ENCODE data around the gene DDR2.

DDR2 gene

DNA sequence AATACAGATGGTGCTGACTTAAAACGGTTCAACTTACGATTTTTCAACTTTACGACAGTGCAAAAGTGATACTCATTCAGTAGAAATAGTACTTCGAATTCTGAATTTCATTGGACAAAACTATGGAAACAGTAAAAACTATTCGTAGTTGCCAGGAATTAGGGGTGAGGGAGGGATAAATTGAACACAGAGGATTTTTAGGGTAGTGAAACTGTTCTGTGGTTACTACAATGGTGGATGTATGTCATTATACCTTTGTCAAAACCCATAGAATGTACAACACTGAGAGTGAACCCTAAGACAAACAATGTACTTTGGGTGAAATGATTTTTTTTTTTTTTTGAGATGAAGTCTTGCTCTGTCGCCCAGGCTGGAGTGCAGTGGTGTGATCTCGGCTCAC is 7.5 kb downstream of the DDR2 start:
- no peaks in the 10 kb centered on the region for H3K9me3 ChIP-seq (ENCODE audit: insufficient read depth, low read length, severe bottlenecking)
- H3K4me1 ChIP-seq (ENCODE audit: insufficient read depth, low read length), result no peaks in the 10 kb centered on the region
- H3K9ac ChIP-seq (ENCODE audit: low read depth, low read length), result no peak overlapping the region
- no peak for TF ChIP-seq EZH2 (IDR thresholded peaks at IDR 0.05; ENCODE audit: borderline replicate concordance, low read depth, low read length, severe bottlenecking)
- TF ChIP-seq, protein P1, sequence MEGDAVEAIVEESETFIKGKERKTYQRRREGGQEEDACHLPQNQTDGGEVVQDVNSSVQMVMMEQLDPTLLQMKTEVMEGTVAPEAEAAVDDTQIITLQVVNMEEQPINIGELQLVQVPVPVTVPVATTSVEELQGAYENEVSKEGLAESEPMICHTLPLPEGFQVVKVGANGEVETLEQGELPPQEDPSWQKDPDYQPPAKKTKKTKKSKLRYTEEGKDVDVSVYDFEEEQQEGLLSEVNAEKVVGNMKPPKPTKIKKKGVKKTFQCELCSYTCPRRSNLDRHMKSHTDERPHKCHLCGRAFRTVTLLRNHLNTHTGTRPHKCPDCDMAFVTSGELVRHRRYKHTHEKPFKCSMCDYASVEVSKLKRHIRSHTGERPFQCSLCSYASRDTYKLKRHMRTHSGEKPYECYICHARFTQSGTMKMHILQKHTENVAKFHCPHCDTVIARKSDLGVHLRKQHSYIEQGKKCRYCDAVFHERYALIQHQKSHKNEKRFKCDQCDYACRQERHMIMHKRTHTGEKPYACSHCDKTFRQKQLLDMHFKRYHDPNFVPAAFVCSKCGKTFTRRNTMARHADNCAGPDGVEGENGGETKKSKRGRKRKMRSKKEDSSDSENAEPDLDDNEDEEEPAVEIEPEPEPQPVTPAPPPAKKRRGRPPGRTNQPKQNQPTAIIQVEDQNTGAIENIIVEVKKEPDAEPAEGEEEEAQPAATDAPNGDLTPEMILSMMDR (IDR thresholded peaks at IDR 0.05; ENCODE audit: borderline replicate concordance, extremely low read depth, low read length, poor library complexity, severe bottlenecking), result no peak
- no peaks in the 10 kb centered on the region for H3K36me3 ChIP-seq (ENCODE audit: insufficient read depth, low read length)
- H3K4me3 ChIP-seq (ENCODE audit: low read depth in 1 of 2, low read length in 2 of 2), result no peak overlapping the region
- H3K27me3 ChIP-seq (ENCODE audit: insufficient read depth, low read length, poor library complexity), result peaks cover 8% of the 10 kb centered on the region
- H4K20me1 ChIP-seq (ENCODE audit: insufficient read depth, low read length), result no peaks in the 10 kb centered on the region
- no peak for DNase-seq
- no peak overlapping the region for H2AFZ ChIP-seq (ENCODE audit: low read depth, low read length)
- no peak overlapping the region for H3K27ac ChIP-seq (ENCODE audit: low read length)
- H3K79me2 ChIP-seq (ENCODE audit: insufficient read depth, low read length), result no peaks in the 10 kb centered on the region
- no peak overlapping the region for H3K4me2 ChIP-seq (ENCODE audit: insufficient read depth, low read length)
- ATAC-seq (ENCODE audit: insufficient read depth, low read depth), result no peak

DNA sequence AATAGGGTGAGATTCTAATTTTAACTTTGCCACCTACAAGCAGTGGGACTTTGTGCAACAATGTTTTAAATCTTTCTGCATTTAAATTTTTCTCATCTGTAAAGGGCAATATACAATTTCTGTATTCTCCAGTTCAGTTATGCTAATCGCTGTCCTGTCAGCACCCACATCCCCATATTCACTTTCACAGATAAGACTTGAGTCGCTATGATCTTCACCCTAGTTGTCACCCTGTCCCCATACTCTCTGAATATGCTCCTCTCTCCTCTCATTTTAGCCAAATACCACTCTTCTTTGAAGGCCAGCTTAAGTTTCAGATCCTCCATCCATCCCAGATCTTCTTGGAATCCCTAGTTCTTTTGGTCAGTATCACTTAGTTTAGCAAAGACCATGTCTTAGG is 8.8 kb downstream of the DDR2 start:
- H3K36me3 ChIP-seq (ENCODE audit: insufficient read depth, low read length), result no peaks in the 10 kb centered on the region
- DNase-seq (no peak), ATAC-seq (ENCODE audit: insufficient read depth, low read depth) (no peak)
- H4K20me1 ChIP-seq (ENCODE audit: insufficient read depth, low read length), result no peaks in the 10 kb centered on the region
- no peaks in the 10 kb centered on the region for H3K4me1 ChIP-seq (ENCODE audit: insufficient read depth, low read length)
- no peaks in the 10 kb centered on the region for H3K9me3 ChIP-seq (ENCODE audit: insufficient read depth, low read length, severe bottlenecking)
- no peak overlapping the region for H3K9ac ChIP-seq (ENCODE audit: low read depth, low read length)
- H3K27me3 ChIP-seq (ENCODE audit: insufficient read depth, low read length, poor library complexity), result peaks cover 4% of the 10 kb centered on the region
- H3K79me2 ChIP-seq (ENCODE audit: insufficient read depth, low read length), result no peaks in the 10 kb centered on the region
- H2AFZ ChIP-seq (ENCODE audit: low read depth, low read length), result no peak overlapping the region
- H3K4me3 ChIP-seq (ENCODE audit: low read depth in 1 of 2, low read length in 2 of 2), result no peak overlapping the region
- no peak overlapping the region for H3K27ac ChIP-seq (ENCODE audit: low read length)
- TF ChIP-seq, protein P1 (IDR thresholded peaks at IDR 0.05; ENCODE audit: borderline replicate concordance, extremely low read depth, low read length, poor library complexity, severe bottlenecking), result no peak
- TF ChIP-seq EZH2 (IDR thresholded peaks at IDR 0.05; ENCODE audit: borderline replicate concordance, low read depth, low read length, severe bottlenecking), result no peak
- H3K4me2 ChIP-seq (ENCODE audit: insufficient read depth, low read length), result no peak overlapping the region

DNA sequence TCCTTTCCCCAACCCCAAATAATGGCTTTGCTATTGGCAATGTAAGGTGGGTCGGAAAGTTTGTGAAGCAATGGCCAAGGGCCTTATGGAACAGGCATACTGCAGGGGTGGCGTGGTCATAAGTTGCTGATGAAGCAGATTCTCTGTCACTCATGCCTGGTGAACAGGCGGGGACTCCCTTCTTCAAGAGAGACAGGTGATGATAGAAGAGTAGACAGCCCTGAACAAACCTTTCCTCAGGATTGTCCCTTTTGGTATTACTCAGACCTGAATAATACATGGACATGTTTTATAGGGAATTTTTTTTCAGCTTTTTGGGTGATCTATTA is 12.7 kb downstream of the DDR2 start:
- no peak overlapping the region for H3K4me2 ChIP-seq (ENCODE audit: insufficient read depth, low read length)
- TF ChIP-seq, protein P1 (IDR thresholded peaks at IDR 0.05; ENCODE audit: borderline replicate concordance, extremely low read depth, low read length, poor library complexity, severe bottlenecking), result no peak
- no peak for TF ChIP-seq EZH2 (IDR thresholded peaks at IDR 0.05; ENCODE audit: borderline replicate concordance, low read depth, low read length, severe bottlenecking)
- H3K79me2 ChIP-seq (ENCODE audit: insufficient read depth, low read length), result no peaks in the 10 kb centered on the region

DNA sequence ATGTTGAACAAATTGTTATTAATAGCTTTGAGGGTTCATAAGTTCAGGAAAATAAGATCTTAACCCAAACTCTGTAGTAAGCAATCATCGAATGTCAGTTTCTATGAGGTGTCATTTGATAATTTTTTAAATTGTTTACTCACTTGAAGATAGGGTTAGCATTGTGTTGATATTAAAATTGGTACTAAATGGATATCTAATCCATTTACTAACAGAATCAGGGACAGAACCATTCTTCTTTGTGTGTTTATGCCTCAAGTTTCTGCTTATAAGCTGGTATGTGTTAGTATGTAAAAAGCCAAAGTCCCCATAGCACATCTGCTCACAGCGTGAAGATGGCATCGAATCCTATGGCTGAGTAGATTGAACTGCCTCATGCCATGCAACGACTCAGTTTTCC is 13.4 kb downstream of the DDR2 start:
- H3K4me1 ChIP-seq (ENCODE audit: insufficient read depth, low read length), result no peaks in the 10 kb centered on the region
- no peak overlapping the region for H2AFZ ChIP-seq (ENCODE audit: low read depth, low read length)
- TF ChIP-seq, protein P1 (IDR thresholded peaks at IDR 0.05; ENCODE audit: borderline replicate concordance, extremely low read depth, low read length, poor library complexity, severe bottlenecking), result no peak
- no peak for TF ChIP-seq EZH2 (IDR thresholded peaks at IDR 0.05; ENCODE audit: borderline replicate concordance, low read depth, low read length, severe bottlenecking)
- no peak overlapping the region for H3K27ac ChIP-seq (ENCODE audit: low read length)
- H3K4me2 ChIP-seq (ENCODE audit: insufficient read depth, low read length), result no peak overlapping the region
- DNase-seq (no peak), ATAC-seq (ENCODE audit: insufficient read depth, low read depth) (no peak)
- H3K9me3 ChIP-seq (ENCODE audit: insufficient read depth, low read length, severe bottlenecking), result no peaks in the 10 kb centered on the region
- H3K79me2 ChIP-seq (ENCODE audit: insufficient read depth, low read length), result no peaks in the 10 kb centered on the region
- H3K4me3 ChIP-seq (ENCODE audit: low read depth in 1 of 2, low read length in 2 of 2), result no peak overlapping the region
- no peaks in the 10 kb centered on the region for H3K27me3 ChIP-seq (ENCODE audit: insufficient read depth, low read length, poor library complexity)
- no peaks in the 10 kb centered on the region for H4K20me1 ChIP-seq (ENCODE audit: insufficient read depth, low read length)
- no peak overlapping the region for H3K9ac ChIP-seq (ENCODE audit: low read depth, low read length)
- H3K36me3 ChIP-seq (ENCODE audit: insufficient read depth, low read length), result no peaks in the 10 kb centered on the region

More for the DNA sequence above, 12.7 kb downstream of the DDR2 start:
- Histone ChIP-seq H3K9me3 (ENCODE audit: insufficient read depth, low read length, severe bottlenecking) (no peaks in the 10 kb centered on the region), H3K9ac (ENCODE audit: low read depth, low read length) (no peak overlapping the region), H4K20me1 (ENCODE audit: insufficient read depth, low read length) (no peaks in the 10 kb centered on the region), H3K27ac (ENCODE audit: low read length) (no peak overlapping the region), H3K4me3 (ENCODE audit: low read depth in 1 of 2, low read length in 2 of 2) (no peak overlapping the region), H2AFZ (ENCODE audit: low read depth, low read length) (no peak overlapping the region), H3K4me1 (ENCODE audit: insufficient read depth, low read length) (no peaks in the 10 kb centered on the region), H3K27me3 (ENCODE audit: insufficient read depth, low read length, poor library complexity) (no peaks in the 10 kb centered on the region), H3K36me3 (ENCODE audit: insufficient read depth, low read length) (no peaks in the 10 kb centered on the region)
- no peak for ATAC-seq (ENCODE audit: insufficient read depth, low read depth)
- DNase-seq, result no peak

Data from DND-41 (cell line).